ENCODE results near the gene FXYD7. TPM values are rescaled to one million over a fixed set of nuclear protein-coding genes. Genes with fewer than 3 reads are reported as not detected.

FXYD7 gene
- total and polyA plus RNA-seq, 9 of the 15 experiments (the other 6 are each of a cell fraction or from before 2014, with no cell fraction given): 0.10 to 0.80 (median 0.31) TPM; not detected in 3

DNA sequence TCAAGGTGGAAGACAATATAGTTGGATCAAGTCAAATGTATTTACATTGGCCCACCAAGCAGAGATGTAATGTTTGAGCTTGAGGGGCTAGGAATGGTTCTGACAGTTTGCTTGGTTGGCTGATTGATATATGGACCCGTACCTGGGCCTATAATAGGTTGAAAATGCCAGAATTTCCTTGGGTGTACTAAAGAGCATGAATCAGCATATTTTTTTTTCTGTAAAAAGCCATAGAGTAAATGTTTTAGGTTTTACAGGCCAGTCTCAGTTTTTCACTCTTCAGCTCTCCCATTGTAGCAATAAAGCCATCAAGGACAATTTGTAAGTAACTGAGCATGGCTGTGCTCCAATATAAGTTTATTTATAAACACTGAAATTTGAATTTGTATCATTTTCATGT lies 38.3 kb downstream of the FXYD7 start (continued):
- TF ChIP-seq ADNP (tag; IDR thresholded peaks at IDR 0.05) (no peak), NKRF (IDR thresholded peaks at IDR 0.05; ENCODE audit: borderline replicate concordance) (no peak), ZNF165 (CRISPR knock-in tag; IDR thresholded peaks at IDR 0.05; ENCODE audit: borderline replicate concordance) (no peak), NR2F6 (CRISPR knock-in tag; IDR thresholded peaks at IDR 0.05) (no peak), ZNF217 (CRISPR knock-in tag; IDR thresholded peaks at IDR 0.05) (no peak), BACH1 (tag; IDR thresholded peaks at IDR 0.05) (peak; percentile 29; the same call in 1 of the 2 replicates), SMARCA4 (IDR thresholded peaks at IDR 0.05) (0 out of 2 replicates have a peak, but pooled peaks have one; percentile 21), NFE2 (IDR thresholded peaks at IDR 0.05; ENCODE audit: low read depth) (peak; percentile 78), RAD21 (CRISPR knock-in tag; conservative IDR thresholded peaks at IDR 0.05 in 1 of 2, IDR thresholded peaks at IDR 0.05 in 1 of 2) (no peak), MAFK (IDR thresholded peaks at IDR 0.05; ENCODE audit: low read length) (peak; percentile 82), SIN3B (IDR thresholded peaks at IDR 0.05; ENCODE audit: low read depth) (no peak), PURB (CRISPR knock-in tag; IDR thresholded peaks at IDR 0.05; ENCODE audit: low read depth) (no peak), SPI1 (IDR thresholded peaks at IDR 0.05; ENCODE audit: borderline replicate concordance, low read depth, low read length) (no peak)
- TF ChIP-seq, protein P1, sequence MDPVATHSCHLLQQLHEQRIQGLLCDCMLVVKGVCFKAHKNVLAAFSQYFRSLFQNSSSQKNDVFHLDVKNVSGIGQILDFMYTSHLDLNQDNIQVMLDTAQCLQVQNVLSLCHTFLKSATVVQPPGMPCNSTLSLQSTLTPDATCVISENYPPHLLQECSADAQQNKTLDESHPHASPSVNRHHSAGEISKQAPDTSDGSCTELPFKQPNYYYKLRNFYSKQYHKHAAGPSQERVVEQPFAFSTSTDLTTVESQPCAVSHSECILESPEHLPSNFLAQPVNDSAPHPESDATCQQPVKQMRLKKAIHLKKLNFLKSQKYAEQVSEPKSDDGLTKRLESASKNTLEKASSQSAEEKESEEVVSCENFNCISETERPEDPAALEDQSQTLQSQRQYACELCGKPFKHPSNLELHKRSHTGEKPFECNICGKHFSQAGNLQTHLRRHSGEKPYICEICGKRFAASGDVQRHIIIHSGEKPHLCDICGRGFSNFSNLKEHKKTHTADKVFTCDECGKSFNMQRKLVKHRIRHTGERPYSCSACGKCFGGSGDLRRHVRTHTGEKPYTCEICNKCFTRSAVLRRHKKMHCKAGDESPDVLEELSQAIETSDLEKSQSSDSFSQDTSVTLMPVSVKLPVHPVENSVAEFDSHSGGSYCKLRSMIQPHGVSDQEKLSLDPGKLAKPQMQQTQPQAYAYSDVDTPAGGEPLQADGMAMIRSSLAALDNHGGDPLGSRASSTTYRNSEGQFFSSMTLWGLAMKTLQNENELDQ (CRISPR knock-in tag; IDR thresholded peaks at IDR 0.05; ENCODE audit: borderline replicate concordance): no peak
